DOHH2 (cell line): ENCODE measurements around the gene OBSCN.

Source experiments
- H3F3A ChIP-seq: fragments of 200-600 bp; sonication (generic), shearing (Covaris generic); 2 replicates; pipeline ENCODE4 v1.6.0; 2016; ENCODE audit warnings: antibody characterized with exemption, mild to moderate bottlenecking; ENCODE audit not compliant: control insufficient read depth, insufficient read depth
- H3K27ac ChIP-seq: fragments of 200-600 bp; sonication (generic); 2 replicates; pipeline ENCODE4 v1.5.1; 2014; ENCODE audit warnings: low read depth, mild to moderate bottlenecking, low read length, moderate library complexity
- H3K27me3 ChIP-seq: fragments of 200-600 bp; sonication (generic); 2 replicates; pipeline ENCODE4 v1.6.1; 2014; ENCODE audit warnings: mild to moderate bottlenecking, low read length, mixed read lengths; ENCODE audit not compliant: control insufficient read depth
- H3K36me3 ChIP-seq: fragments of 200-600 bp; sonication (generic); 2 replicates; pipeline ENCODE4 v1.6.1; 2014; ENCODE audit warnings: mild to moderate bottlenecking, low read length, moderate library complexity, mixed read lengths; ENCODE audit not compliant: control insufficient read depth
- H3K4me1 ChIP-seq: fragments of 200-600 bp; sonication (generic); 2 replicates; pipeline ENCODE4 v1.6.1; 2014; ENCODE audit warnings: mild to moderate bottlenecking, low read length, mixed read lengths; ENCODE audit not compliant: control insufficient read depth
- H3K4me2 ChIP-seq: fragments of 200-600 bp; sonication (generic); 2 replicates; pipeline ENCODE4 v1.6.0; 2014; ENCODE audit warnings: mild to moderate bottlenecking, low read length, moderate library complexity
- H3K4me3 ChIP-seq: fragments of 200-600 bp; sonication (generic); 2 replicates; pipeline ENCODE4 v1.5.1; 2014; ENCODE audit warnings: mild to moderate bottlenecking, low read length, mixed read lengths
- H3K79me2 ChIP-seq: fragments of 200-600 bp; sonication (generic); 2 replicates; pipeline ENCODE4 v1.6.1; 2014; ENCODE audit warnings: mild to moderate bottlenecking, low read length, mixed read lengths; ENCODE audit not compliant: control insufficient read depth
- H3K9me2 ChIP-seq: fragments of 200-600 bp; sonication (generic); replicated peaks from 2 replicates; pipeline ENCODE4 v1.6.1; 2014; ENCODE audit warnings: mild to moderate bottlenecking, low read length, mixed read lengths; ENCODE audit not compliant: control insufficient read depth
- H3K9me3 ChIP-seq: fragments of 200-600 bp; sonication (generic); 2 replicates; pipeline ENCODE4 v1.6.1; 2014; ENCODE audit warnings: antibody characterized with exemption, low read length, mixed read lengths; ENCODE audit not compliant: control insufficient read depth, insufficient read depth
- H4K20me1 ChIP-seq: fragments of 200-600 bp; sonication (generic); 2 replicates; pipeline ENCODE4 v1.6.0; 2014; ENCODE audit warnings: low read depth, mild to moderate bottlenecking, antibody characterized with exemption, low read length, moderate library complexity; ENCODE audit not compliant: control insufficient read depth, insufficient read depth
- EZH2phosphoT487 ChIP-seq: fragments of 200-600 bp; sonication (generic); IDR thresholded peaks from 2 replicates; pipeline ENCODE4 v1.6.1; 2017; ENCODE audit warnings: borderline replicate concordance, mild to moderate bottlenecking, antibody characterized with exemption, low read length, moderate library complexity, mixed read lengths
- TF ChIP-seq, protein P1 (sequence below): fragments of 200-600 bp; sonication (generic); IDR thresholded peaks from one replicate; pipeline ENCODE4 v1.5.1; 2014; ENCODE audit warnings: antibody characterized with exemption, mild to moderate bottlenecking, low read depth, low read length; ENCODE audit not compliant: poor library complexity, severe bottlenecking

OBSCN gene

DNA sequence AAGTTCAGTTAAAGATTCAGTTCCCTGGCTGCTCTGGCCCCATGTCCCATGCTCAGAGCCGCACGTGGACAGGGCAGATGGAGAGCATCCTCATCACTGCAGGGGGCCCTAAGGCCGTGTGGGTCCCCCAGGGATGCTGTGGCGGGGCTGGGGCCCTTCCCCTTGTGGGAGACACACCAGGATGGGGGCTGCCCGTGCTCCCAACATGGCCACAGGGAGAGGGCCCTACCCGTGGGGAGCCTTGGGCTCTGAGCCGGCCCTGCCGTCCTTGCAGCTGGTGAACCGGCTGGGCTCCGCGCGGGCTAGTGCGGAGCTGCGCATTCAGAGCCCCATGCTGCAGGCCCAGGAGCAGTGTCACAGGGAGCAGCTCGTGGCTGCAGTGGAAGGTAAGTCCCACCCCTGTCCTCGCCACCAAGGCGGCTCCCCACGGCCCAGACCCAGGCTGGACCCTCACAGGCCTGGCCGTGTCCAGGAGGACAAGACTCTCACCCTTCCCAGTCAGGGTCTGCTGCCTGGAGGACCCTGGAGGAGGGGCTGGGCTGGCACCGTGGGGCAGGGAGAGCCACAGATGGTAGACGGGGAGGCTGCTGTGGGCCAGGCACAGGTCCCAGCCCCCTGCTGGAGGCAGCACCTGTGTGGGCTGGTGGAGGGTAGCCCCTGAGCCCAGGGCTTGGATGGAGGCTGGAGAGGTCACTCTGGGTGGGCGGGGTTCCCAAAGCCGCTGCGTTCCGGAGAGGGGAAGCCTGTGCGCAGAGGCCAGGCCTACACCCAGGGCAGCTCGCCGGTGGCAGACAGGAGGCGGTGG is 145.0 kb downstream of the OBSCN start:
- H3K4me1 ChIP-seq: no peaks in the 10 kb centered on the region
- no peak for TF ChIP-seq EZH2phosphoT487
- TF ChIP-seq, protein P1, sequence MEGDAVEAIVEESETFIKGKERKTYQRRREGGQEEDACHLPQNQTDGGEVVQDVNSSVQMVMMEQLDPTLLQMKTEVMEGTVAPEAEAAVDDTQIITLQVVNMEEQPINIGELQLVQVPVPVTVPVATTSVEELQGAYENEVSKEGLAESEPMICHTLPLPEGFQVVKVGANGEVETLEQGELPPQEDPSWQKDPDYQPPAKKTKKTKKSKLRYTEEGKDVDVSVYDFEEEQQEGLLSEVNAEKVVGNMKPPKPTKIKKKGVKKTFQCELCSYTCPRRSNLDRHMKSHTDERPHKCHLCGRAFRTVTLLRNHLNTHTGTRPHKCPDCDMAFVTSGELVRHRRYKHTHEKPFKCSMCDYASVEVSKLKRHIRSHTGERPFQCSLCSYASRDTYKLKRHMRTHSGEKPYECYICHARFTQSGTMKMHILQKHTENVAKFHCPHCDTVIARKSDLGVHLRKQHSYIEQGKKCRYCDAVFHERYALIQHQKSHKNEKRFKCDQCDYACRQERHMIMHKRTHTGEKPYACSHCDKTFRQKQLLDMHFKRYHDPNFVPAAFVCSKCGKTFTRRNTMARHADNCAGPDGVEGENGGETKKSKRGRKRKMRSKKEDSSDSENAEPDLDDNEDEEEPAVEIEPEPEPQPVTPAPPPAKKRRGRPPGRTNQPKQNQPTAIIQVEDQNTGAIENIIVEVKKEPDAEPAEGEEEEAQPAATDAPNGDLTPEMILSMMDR: no peak
- no peaks in the 10 kb centered on the region for H3K9me2 ChIP-seq
- no peak overlapping the region for H3K4me3 ChIP-seq
- H3K36me3 ChIP-seq: no peaks in the 10 kb centered on the region
- H3K4me2 ChIP-seq: no peak overlapping the region
- H3K9me3 ChIP-seq: no peaks in the 10 kb centered on the region
- no peaks in the 10 kb centered on the region for H3K79me2 ChIP-seq
- no peaks in the 10 kb centered on the region for H3K27me3 ChIP-seq
- no peaks in the 10 kb centered on the region for H3F3A ChIP-seq
- H3K27ac ChIP-seq: no peak overlapping the region
- no peaks in the 10 kb centered on the region for H4K20me1 ChIP-seq

DNA sequence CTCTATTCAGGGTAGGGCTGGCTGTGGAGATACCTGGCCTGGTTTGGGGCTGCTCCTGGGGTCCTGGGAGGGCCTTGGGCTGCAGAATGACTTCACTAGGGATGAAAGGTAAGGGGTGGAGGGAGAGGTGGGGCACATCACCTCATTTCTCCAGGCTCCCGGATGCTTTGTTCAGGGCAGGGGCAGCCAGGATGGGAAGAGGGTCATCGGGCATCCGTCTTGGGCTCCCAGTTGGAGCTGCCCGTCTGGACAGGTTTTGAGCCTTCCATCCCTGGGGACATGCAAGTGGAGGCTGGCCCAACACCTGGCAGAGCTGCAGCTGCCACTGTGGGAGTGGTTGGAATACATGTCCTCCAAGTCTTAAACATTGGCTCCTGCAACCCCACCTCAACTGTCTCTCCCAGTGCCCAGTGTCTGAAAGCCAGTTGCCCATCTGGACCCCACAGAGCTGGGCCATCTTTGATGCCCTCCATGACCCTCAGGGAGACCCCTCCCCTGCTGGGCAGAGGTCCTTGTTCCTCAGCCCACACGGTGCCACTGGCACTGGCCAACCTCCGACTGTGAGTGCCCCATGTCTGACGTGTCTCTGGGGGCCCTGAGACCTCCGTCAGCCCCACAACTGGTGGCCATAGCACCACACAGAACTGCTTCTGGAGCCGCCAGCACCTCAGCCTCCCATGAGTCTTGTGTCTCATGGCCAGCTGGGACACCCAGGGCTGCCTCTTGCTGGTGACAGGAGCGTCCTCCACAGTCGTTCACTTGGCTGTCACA is 145.9 kb downstream of the OBSCN start:
- H3K4me3 ChIP-seq: no peak overlapping the region
- H3K9me3 ChIP-seq: no peaks in the 10 kb centered on the region
- no peaks in the 10 kb centered on the region for H3F3A ChIP-seq
- no peaks in the 10 kb centered on the region for H3K4me1 ChIP-seq
- no peak overlapping the region for H3K27ac ChIP-seq
- H3K79me2 ChIP-seq: no peaks in the 10 kb centered on the region
- TF ChIP-seq, protein P1: no peak
- no peak for TF ChIP-seq EZH2phosphoT487
- no peak overlapping the region for H3K4me2 ChIP-seq
- no peaks in the 10 kb centered on the region for H4K20me1 ChIP-seq
- H3K36me3 ChIP-seq: no peaks in the 10 kb centered on the region
- H3K27me3 ChIP-seq: no peaks in the 10 kb centered on the region
- H3K9me2 ChIP-seq: no peaks in the 10 kb centered on the region

DNA sequence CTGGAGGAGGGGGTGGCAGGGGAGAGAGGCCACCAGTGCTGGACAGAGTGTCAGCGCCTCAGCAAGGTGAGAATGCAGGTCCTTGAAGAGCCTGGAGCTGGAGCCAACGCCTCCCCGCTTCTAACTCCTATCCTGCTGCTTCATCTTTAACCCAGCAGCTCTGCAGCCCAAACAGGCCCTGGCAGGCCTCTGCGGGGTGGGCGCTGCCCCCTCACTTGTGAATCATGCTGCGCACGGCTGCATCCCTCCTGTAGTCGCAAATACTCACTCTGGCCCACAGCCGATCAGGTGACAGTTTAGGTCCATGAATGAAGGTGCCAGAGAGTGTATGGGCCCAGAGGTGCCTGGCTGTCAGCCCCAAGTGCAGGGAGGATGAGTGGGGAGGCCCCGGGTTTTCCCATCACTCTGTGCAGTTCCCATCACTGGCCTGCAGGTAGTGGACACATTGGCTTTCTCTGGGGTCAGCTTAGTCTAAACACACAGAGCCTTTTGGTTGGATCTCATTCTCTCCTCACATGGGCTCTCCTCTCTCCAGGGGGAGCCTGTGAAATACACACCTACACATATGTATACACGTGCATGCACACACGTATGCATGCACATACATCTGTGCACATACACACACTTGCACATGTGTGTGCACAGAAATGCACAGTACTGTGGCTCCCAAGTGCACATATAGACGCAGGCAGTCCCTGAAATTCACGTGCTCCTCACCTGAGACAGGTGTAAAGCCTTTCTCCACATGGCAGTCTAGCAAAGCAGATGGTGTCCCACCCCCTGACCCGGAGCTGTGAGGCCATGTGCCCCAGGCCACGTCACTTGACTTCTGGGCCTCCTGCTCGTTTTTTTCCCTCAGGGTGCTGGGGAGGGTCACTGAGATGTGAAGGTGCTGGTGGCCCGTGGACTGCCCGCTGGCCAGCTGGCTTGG is 146.8 kb downstream of the OBSCN start:
- no peaks in the 10 kb centered on the region for H3K9me2 ChIP-seq
- no peak overlapping the region for H3K27ac ChIP-seq
- no peak overlapping the region for H3K4me2 ChIP-seq
- H3K36me3 ChIP-seq: no peaks in the 10 kb centered on the region
- no peaks in the 10 kb centered on the region for H3K9me3 ChIP-seq
- H3K4me1 ChIP-seq: no peaks in the 10 kb centered on the region
- no peaks in the 10 kb centered on the region for H3K79me2 ChIP-seq
- H3K4me3 ChIP-seq: no peak overlapping the region
- TF ChIP-seq, protein P1: no peak
- TF ChIP-seq EZH2phosphoT487: no peak
- no peaks in the 10 kb centered on the region for H3F3A ChIP-seq
- H3K27me3 ChIP-seq: no peaks in the 10 kb centered on the region
- no peaks in the 10 kb centered on the region for H4K20me1 ChIP-seq
